GM23248 (cell line): Measurements from ENCODE around the gene GATM. TPM values are rescaled to one million over a fixed set of nuclear protein-coding genes. Genes with fewer than 3 reads are reported as not detected.

Source experiments
- DNase-seq: peaks from one replicate; pipeline ENCODE4 v3.0.0-alpha.2; 2015
- H2AFZ ChIP-seq: fragments of 200-600 bp; sonication (generic); 2 replicates; pipeline ENCODE4 v1.6.1; 2016; ENCODE audit warnings: antibody characterized with exemption
- H3F3A ChIP-seq: fragments of 200-600 bp; sonication (generic); 2 replicates; pipeline ENCODE4 v1.6.1; 2016; ENCODE audit warnings: mild to moderate bottlenecking, antibody characterized with exemption, mixed run types; ENCODE audit not compliant: insufficient read depth
- H3K27ac ChIP-seq: fragments of 200-600 bp; sonication (generic); 2 replicates; pipeline ENCODE4 v1.5.1; 2016; ENCODE audit warnings: mild to moderate bottlenecking
- H3K27me3 ChIP-seq: fragments of 200-600 bp; sonication (generic); replicated peaks from 2 replicates; pipeline ENCODE4 v1.6.1; 2016; ENCODE audit warnings: mild to moderate bottlenecking; ENCODE audit not compliant: insufficient read depth
- H3K36me3 ChIP-seq: fragments of 200-600 bp; sonication (generic); 2 replicates; pipeline ENCODE4 v1.6.1; 2016; ENCODE audit warnings: low read depth, mild to moderate bottlenecking
- H3K4me1 ChIP-seq: fragments of 200-600 bp; sonication (generic); 2 replicates; pipeline ENCODE4 v1.6.1; 2016; ENCODE audit warnings: mild to moderate bottlenecking; ENCODE audit not compliant: insufficient read depth
- H3K4me2 ChIP-seq: fragments of 200-600 bp; sonication (generic); one replicate; pipeline ENCODE4 v1.6.1; 2016; ENCODE audit warnings: mild to moderate bottlenecking; ENCODE audit not compliant: unreplicated experiment
- H3K4me3 ChIP-seq: fragments of 200-600 bp; sonication (generic); 2 replicates; pipeline ENCODE4 v1.5.1; 2016; ENCODE audit warnings: mild to moderate bottlenecking
- H3K79me2 ChIP-seq: fragments of 200-600 bp; sonication (generic); 2 replicates; pipeline ENCODE4 v1.6.1; 2016; ENCODE audit warnings: mild to moderate bottlenecking; ENCODE audit not compliant: insufficient read depth
- H3K9ac ChIP-seq: fragments of 200-600 bp; sonication (generic); 2 replicates; pipeline ENCODE4 v1.6.1; 2016; ENCODE audit warnings: mild to moderate bottlenecking
- H3K9me2 ChIP-seq: fragments of 200-600 bp; sonication (generic); 2 replicates; pipeline ENCODE4 v1.6.1; 2016; ENCODE audit warnings: mixed run types, mild to moderate bottlenecking, moderate library complexity; ENCODE audit not compliant: insufficient read depth
- H3K9me3 ChIP-seq: fragments of 200-600 bp; sonication (generic); one replicate; pipeline ENCODE4 v1.6.1; 2017; ENCODE audit warnings: low read depth
- H4K20me1 ChIP-seq: fragments of 200-600 bp; sonication (generic); 2 replicates; pipeline ENCODE4 v1.6.0; 2016; ENCODE audit not compliant: insufficient read depth
- EZH2 ChIP-seq: fragments of 200-600 bp; sonication (generic); IDR thresholded peaks from 2 replicates; pipeline ENCODE4 v1.6.1; 2018; ENCODE audit warnings: antibody characterized with exemption, mild to moderate bottlenecking; ENCODE audit not compliant: insufficient read depth, poor library complexity, severe bottlenecking
- EZH2phosphoT487 ChIP-seq: fragments of 200-600 bp; sonication (generic); IDR thresholded peaks from 2 replicates; pipeline ENCODE4 v1.6.1; 2018; ENCODE audit warnings: antibody characterized with exemption, moderate library complexity, mild to moderate bottlenecking, low read depth; ENCODE audit not compliant: insufficient read depth
- WGBS, 2 experiments: methylation state at CpG; one replicate each; pipeline ENCODE4 v1.1.6; 2015 to 2017; ENCODE audit warnings: low lambda C conversion rate in 2 of 2, low coverage in 1 of 2; ENCODE audit errors: missing lambda C conversion rate in 2 of 2; 5-methylcytosine and 5-hydroxymethylcytosine counted together
- in situ Hi-C: fragments of 300-500 bp; cut with MboI; formaldehyde crosslinking; loops from 2 replicates; pipeline ENCODE4 v1.15.0; 2020
- polyA plus RNA-seq: library from polyadenylated mRNA; unstranded; fragments of >200 nt; fragmentation: Nextera tagmentation; extraction: Ambion mirVana; gene quantifications from 2 replicates; pipeline ENCODE4 v1.2.1, GENCODE V29; 2016
- total RNA-seq: library from RNA; depleted of rRNA; stranded (reverse); fragments of >200 nt; shearing (Covaris generic); gene quantifications from 2 replicates; pipeline ENCODE4 v1.2.3, GENCODE V29; 2014

GATM gene
- total and polyA plus RNA-seq, 2 experiments from 2014 or later, result not detected

- Histone ChIP-seq H3K4me1 (no peaks in the 10 kb centered on the region), H3K4me3 (no peak overlapping the region), H3K36me3 (no peaks in the 10 kb centered on the region), H3K27ac (no peak overlapping the region), H3K9me3 (no peaks in the 10 kb centered on the region), H3K9ac (no peak overlapping the region), H3K79me2 (no peaks in the 10 kb centered on the region), H4K20me1 (no peaks in the 10 kb centered on the region), H3K9me2 (no peaks in the 10 kb centered on the region), H3F3A (no peaks in the 10 kb centered on the region), H3K27me3 (no peaks in the 10 kb centered on the region), H3K4me2 (no peak overlapping the region), H2AFZ (no peak overlapping the region)
- in situ Hi-C loops, result no loop called here
- DNase-seq, result no peak
- WGBS, 2 experiments, result 65 to 82% methylated on average over 2 of the region's 2 CpGs
- TF ChIP-seq EZH2phosphoT487 (no peak), EZH2 (no peak)
Observed at GRCh38 chr15:45355860-45356259, 22.5 kb downstream of the GATM start.

DNA sequence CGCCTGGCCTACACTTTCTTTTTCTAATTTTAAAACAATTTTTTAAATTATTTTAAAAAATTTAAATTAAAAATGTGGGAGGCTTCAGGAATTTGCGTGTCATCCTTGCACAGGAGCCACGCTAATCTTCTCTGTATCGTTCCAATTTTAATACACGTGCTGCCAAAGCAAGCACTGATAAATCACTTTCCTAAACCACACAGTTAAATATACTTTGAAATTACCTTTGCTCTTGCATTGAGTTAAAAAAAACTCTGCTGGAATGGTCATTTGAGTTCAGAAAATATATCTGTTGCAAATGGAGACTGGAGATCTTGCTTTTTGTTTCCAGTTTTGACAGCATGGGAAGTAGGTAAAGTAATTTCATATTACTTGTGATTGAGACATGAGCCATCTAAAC is 23.6 kb downstream of the GATM start:
- H2AFZ ChIP-seq, result no peak overlapping the region
- H3K9me3 ChIP-seq, result no peaks in the 10 kb centered on the region
- 45 to 65% methylated on average over 5 of the region's 5 CpGs for WGBS, 2 experiments
- H3K27me3 ChIP-seq, result no peaks in the 10 kb centered on the region
- DNase-seq, result no peak
- H3F3A ChIP-seq, result no peaks in the 10 kb centered on the region
- in situ Hi-C loops, result no loop called here
- H3K9ac ChIP-seq, result no peak overlapping the region
- H3K9me2 ChIP-seq, result no peaks in the 10 kb centered on the region
- H3K36me3 ChIP-seq, result no peaks in the 10 kb centered on the region
- TF ChIP-seq EZH2phosphoT487, result no peak
- TF ChIP-seq EZH2, result no peak
- no peak overlapping the region for H3K4me2 ChIP-seq
- no peaks in the 10 kb centered on the region for H3K79me2 ChIP-seq
- H3K27ac ChIP-seq, result no peak overlapping the region
- H3K4me1 ChIP-seq, result no peaks in the 10 kb centered on the region
- H4K20me1 ChIP-seq, result no peaks in the 10 kb centered on the region
- no peak overlapping the region for H3K4me3 ChIP-seq

- no peaks in the 10 kb centered on the region for H3K79me2 ChIP-seq
- no peak overlapping the region for H2AFZ ChIP-seq
- H3K4me1 ChIP-seq, result no peaks in the 10 kb centered on the region
- WGBS, 2 experiments, result 39 to 47% methylated on average over 2 of the region's 2 CpGs
- no peak overlapping the region for H3K4me3 ChIP-seq
- H3K9me3 ChIP-seq, result no peaks in the 10 kb centered on the region
- no peak overlapping the region for H3K4me2 ChIP-seq
- no peaks in the 10 kb centered on the region for H3F3A ChIP-seq
- H3K9me2 ChIP-seq, result no peaks in the 10 kb centered on the region
- in situ Hi-C loops, result no loop called here
- no peaks in the 10 kb centered on the region for H4K20me1 ChIP-seq
- no peak overlapping the region for H3K9ac ChIP-seq
- no peak for DNase-seq
- peaks cover 7% of the 10 kb centered on the region; the same call in 1 of the 2 replicates for H3K27me3 ChIP-seq
- H3K36me3 ChIP-seq, result no peaks in the 10 kb centered on the region
- TF ChIP-seq EZH2 (no peak), EZH2phosphoT487 (no peak)
- no peak overlapping the region for H3K27ac ChIP-seq
Observed at GRCh38 chr15:45351227-45351626, 27.1 kb downstream of the GATM start.

- no peak for TF ChIP-seq EZH2phosphoT487
- TF ChIP-seq EZH2, result no peak
- Histone ChIP-seq H3K9me2 (no peaks in the 10 kb centered on the region), H3K27me3 (peaks cover 16% of the 10 kb centered on the region; the same call in 1 of the 2 replicates), H2AFZ (no peak overlapping the region), H3F3A (no peaks in the 10 kb centered on the region), H3K9ac (no peak overlapping the region), H3K4me3 (no peak overlapping the region), H3K4me1 (no peaks in the 10 kb centered on the region), H3K36me3 (no peaks in the 10 kb centered on the region), H3K9me3 (no peaks in the 10 kb centered on the region), H3K79me2 (no peaks in the 10 kb centered on the region), H3K27ac (no peak overlapping the region), H3K4me2 (no peak overlapping the region), H4K20me1 (no peaks in the 10 kb centered on the region)
- DNase-seq, result no peak
- 77 to 88% methylated on average over 3 of the region's 3 CpGs for WGBS, 2 experiments
- in situ Hi-C loops, result no loop called here
Observed at GRCh38 chr15:45349623-45350022, 28.7 kb downstream of the GATM start.

DNA sequence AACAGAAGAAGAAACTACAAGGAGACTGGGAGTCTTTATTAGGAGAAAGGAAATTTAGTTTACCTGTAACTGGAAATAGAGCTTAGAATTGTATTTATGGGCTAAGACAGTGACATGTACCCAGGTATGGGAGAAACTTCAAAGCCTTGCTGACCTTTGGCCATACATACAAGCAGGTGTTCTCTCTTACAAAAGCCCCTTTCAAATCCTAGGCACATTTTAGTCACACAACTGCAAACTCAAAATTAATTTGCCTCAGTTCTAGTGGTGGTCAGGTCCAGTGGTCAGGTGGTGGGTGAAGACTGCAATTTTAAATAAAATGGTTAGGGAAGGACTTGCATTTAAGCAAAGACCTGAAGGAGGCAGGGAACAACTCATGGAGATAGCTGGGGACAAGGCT is 30.4 kb downstream of the GATM start:
- no peaks in the 10 kb centered on the region for H3K9me2 ChIP-seq
- in situ Hi-C loops, result no loop called here
- no peaks in the 10 kb centered on the region for H4K20me1 ChIP-seq
- H3K4me1 ChIP-seq, result no peaks in the 10 kb centered on the region
- no peak overlapping the region for H3K9ac ChIP-seq
- no peaks in the 10 kb centered on the region for H3F3A ChIP-seq
- no peak for TF ChIP-seq EZH2
- no peak overlapping the region for H3K4me3 ChIP-seq
- no peak overlapping the region for H2AFZ ChIP-seq
- no peak overlapping the region for H3K4me2 ChIP-seq
- no peaks in the 10 kb centered on the region for H3K79me2 ChIP-seq
- DNase-seq, result no peak
- no peak overlapping the region for H3K27ac ChIP-seq
- H3K27me3 ChIP-seq, result peaks cover 16% of the 10 kb centered on the region; the same call in 1 of the 2 replicates
- H3K36me3 ChIP-seq, result no peaks in the 10 kb centered on the region
- H3K9me3 ChIP-seq, result no peaks in the 10 kb centered on the region
